ENCODE measurements around the gene NHSL2. TPM values are rescaled to one million over a fixed set of nuclear protein-coding genes. Genes with fewer than 3 reads are reported as not detected.

Gene NHSL2
- total RNA-seq, 2 donors from 2014 or later, result 6.9 to 11.2 TPM

GRCh38 chrX:72176981-72177380 lies 266.3 kb downstream of the NHSL2 start:
- Histone ChIP-seq H3K9me3 (ENCODE audit: control insufficient read depth, low read length) (no peaks in the 10 kb centered on the region), H3K9ac (ENCODE audit: extremely low read depth, low read length, poor library complexity, severe bottlenecking) (no peak overlapping the region), H3K4me3 (ENCODE audit: low read length) (no peak overlapping the region), H3K4me1 (ENCODE audit: control insufficient read depth, insufficient read depth, low read length) (no peaks in the 10 kb centered on the region), H3K27ac (ENCODE audit: low read depth, low read length) (no peak overlapping the region), H3K27me3 (ENCODE audit: control insufficient read depth, insufficient read depth, low read length, poor library complexity, severe bottlenecking) (no peaks in the 10 kb centered on the region), H3K36me3 (ENCODE audit: control insufficient read depth, insufficient read depth, low read length) (no peaks in the 10 kb centered on the region)
- no peaks in the 10 kb centered on the region for H3K4me1 Mint-ChIP-seq
- DNase-seq, result no peak
- H3K9me3 Mint-ChIP-seq, result peaks cover 48% of the 10 kb centered on the region
- WGBS, 2 experiments (ENCODE audit: insufficient coverage in 1 of 2, insufficient read length in 1 of 2), result 91% methylated on average over 2 of the region's 2 CpGs; no CpG with 5 or more reads in 1 of the 2 experiments
- H3K27ac Mint-ChIP-seq, result no peak overlapping the region
- TF ChIP-seq, protein P1, sequence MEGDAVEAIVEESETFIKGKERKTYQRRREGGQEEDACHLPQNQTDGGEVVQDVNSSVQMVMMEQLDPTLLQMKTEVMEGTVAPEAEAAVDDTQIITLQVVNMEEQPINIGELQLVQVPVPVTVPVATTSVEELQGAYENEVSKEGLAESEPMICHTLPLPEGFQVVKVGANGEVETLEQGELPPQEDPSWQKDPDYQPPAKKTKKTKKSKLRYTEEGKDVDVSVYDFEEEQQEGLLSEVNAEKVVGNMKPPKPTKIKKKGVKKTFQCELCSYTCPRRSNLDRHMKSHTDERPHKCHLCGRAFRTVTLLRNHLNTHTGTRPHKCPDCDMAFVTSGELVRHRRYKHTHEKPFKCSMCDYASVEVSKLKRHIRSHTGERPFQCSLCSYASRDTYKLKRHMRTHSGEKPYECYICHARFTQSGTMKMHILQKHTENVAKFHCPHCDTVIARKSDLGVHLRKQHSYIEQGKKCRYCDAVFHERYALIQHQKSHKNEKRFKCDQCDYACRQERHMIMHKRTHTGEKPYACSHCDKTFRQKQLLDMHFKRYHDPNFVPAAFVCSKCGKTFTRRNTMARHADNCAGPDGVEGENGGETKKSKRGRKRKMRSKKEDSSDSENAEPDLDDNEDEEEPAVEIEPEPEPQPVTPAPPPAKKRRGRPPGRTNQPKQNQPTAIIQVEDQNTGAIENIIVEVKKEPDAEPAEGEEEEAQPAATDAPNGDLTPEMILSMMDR (conservative IDR thresholded peaks at IDR 0.05), result no peak
- peaks cover 22% of the 10 kb centered on the region for H3K27me3 Mint-ChIP-seq (ENCODE audit: insufficient read depth)
- H3K4me3 Mint-ChIP-seq, result no peak overlapping the region
- H3K36me3 Mint-ChIP-seq (ENCODE audit: low read depth), result peaks cover 2% of the 10 kb centered on the region

DNA sequence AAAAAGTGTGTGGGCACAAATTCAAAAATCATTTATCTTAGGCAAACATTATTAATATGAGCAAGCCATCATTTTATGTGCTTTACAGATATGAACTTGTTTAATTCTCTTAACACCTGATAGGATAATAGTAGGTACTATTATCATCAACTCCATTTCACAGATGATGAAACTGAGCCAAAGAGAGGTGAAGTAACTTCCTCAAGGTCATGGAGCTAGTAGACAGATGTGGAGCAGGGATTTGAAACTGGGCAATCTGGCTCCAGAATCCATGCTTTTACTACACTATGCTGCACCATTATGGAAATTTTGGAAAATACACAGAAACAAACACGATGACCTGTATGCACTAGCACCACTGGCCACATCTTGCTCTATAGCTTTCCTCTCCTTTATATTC lies 269.9 kb downstream of the NHSL2 start:
- no peaks in the 10 kb centered on the region for H3K27me3 ChIP-seq (ENCODE audit: control insufficient read depth, insufficient read depth, low read length, poor library complexity, severe bottlenecking)
- H3K27ac ChIP-seq (ENCODE audit: low read depth, low read length), result no peak overlapping the region
- no peaks in the 10 kb centered on the region for H3K36me3 ChIP-seq (ENCODE audit: control insufficient read depth, insufficient read depth, low read length)
- H3K4me1 ChIP-seq (ENCODE audit: control insufficient read depth, insufficient read depth, low read length), result no peaks in the 10 kb centered on the region
- Mint-ChIP-seq H3K4me1 (no peaks in the 10 kb centered on the region), H3K36me3 (ENCODE audit: low read depth) (peaks cover 2% of the 10 kb centered on the region), H3K9me3 (peaks cover 39% of the 10 kb centered on the region), H3K27ac (no peak overlapping the region), H3K27me3 (ENCODE audit: insufficient read depth) (peaks cover 4% of the 10 kb centered on the region), H3K4me3 (no peak overlapping the region)
- WGBS, 2 experiments (ENCODE audit: insufficient coverage in 1 of 2, insufficient read length in 1 of 2), result 100% methylated on average over 1 of the region's 1 CpG; no CpG with 5 or more reads in 1 of the 2 experiments
- TF ChIP-seq, protein P1 (conservative IDR thresholded peaks at IDR 0.05), result no peak
- H3K9ac ChIP-seq (ENCODE audit: extremely low read depth, low read length, poor library complexity, severe bottlenecking), result no peak overlapping the region
- no peaks in the 10 kb centered on the region for H3K9me3 ChIP-seq (ENCODE audit: control insufficient read depth, low read length)
- DNase-seq, result no peak
- H3K4me3 ChIP-seq (ENCODE audit: low read length), result peak overlapping the region; percentile 93

DNA sequence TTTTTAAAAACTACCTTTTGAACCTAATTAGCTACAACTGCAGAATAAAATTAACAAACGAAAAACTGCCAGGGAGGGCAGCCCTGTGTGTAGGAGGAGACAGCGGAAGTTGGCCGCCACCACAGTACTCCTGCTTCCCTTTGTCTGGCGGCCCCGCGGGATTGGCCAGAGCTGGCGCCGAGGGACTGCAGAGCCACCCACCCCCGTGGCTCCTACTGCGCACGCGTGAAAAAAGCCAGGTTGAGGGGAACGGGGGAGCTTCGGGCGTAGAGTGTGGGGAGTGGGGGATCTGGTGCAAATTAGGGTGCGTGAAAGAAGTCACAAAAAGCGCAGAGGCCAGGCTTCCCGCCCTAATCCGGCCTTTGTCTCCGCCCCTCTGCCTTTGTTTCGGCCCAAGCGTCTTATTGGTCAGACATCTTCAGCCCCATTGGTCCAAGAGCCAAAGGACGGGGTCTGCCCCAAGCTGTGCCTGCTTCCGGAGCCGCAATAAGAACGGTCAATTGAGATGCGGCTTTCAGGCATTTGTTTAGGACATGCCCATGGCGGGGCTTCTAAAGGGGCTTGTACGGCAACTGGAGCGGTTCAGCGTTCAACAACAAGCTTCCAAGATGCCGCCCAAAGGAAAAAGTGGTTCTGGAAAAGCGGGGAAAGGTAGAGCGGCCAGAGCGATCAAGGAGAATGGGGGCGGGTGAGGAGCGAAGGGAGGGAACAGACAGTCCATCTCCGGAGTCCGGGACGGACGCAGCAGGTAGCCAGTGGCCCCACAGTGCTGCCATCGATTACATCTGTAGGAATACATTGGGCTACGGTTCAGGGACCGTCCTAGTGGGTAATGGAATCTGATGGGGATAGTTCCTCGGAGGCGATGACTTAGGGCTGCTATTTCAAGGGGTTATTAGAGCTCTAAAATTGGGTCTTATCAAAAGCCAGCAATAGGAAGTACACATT lies 270.8 kb downstream of the NHSL2 start, which contains the start of gene PIN4:
Gene PIN4 (plus strand): TSS at position 580 of the 948 bp plus-strand sequence. CDS start 29 bp downstream, at position 609.
- H3K27me3 ChIP-seq (ENCODE audit: control insufficient read depth, insufficient read depth, low read length, poor library complexity, severe bottlenecking), result no peaks in the 10 kb centered on the region
- WGBS, 2 experiments (ENCODE audit: insufficient coverage in 1 of 2, insufficient read length in 1 of 2), result 0% methylated on average over 6 to 45 of the region's 46 CpGs
- H3K9me3 Mint-ChIP-seq, result peaks cover 36% of the 10 kb centered on the region

More for the DNA sequence above, 270.8 kb downstream of the NHSL2 start, which contains the start of gene PIN4:
- H3K27ac ChIP-seq (ENCODE audit: low read depth, low read length), result peak within 1 kb of the TSS; percentile 97
- no peaks in the 10 kb centered on the region for H3K9me3 ChIP-seq (ENCODE audit: control insufficient read depth, low read length)
- TF ChIP-seq, protein P1 (conservative IDR thresholded peaks at IDR 0.05), result no peak
- H3K36me3 Mint-ChIP-seq (ENCODE audit: low read depth), result peaks cover 9% of the 10 kb centered on the region
- H3K36me3 ChIP-seq (ENCODE audit: control insufficient read depth, insufficient read depth, low read length), result peaks cover 5% of the 10 kb centered on the region
- no peak within 1 kb of the TSS for H3K4me3 Mint-ChIP-seq
- no peaks in the 10 kb centered on the region for H3K27me3 Mint-ChIP-seq (ENCODE audit: insufficient read depth)
- H3K27ac Mint-ChIP-seq, result no peak within 1 kb of the TSS
- H3K4me3 ChIP-seq (ENCODE audit: low read length), result peak within 1 kb of the TSS; percentile 93
- DNase-seq, result peak; percentile 94
- H3K9ac ChIP-seq (ENCODE audit: extremely low read depth, low read length, poor library complexity, severe bottlenecking), result peak within 1 kb of the TSS; percentile 83
- H3K4me1 ChIP-seq (ENCODE audit: control insufficient read depth, insufficient read depth, low read length), result no peaks in the 10 kb centered on the region
- H3K4me1 Mint-ChIP-seq, result no peaks in the 10 kb centered on the region

Data from endodermal cell (in vitro differentiated cells).